Esophagus squamous epithelium (tissue), 4 donors: ENCODE results near the gene FUBP3.

Source experiments
- CTCF ChIP-seq, 6 experiments: fragments of 450-650 bp in 4 of 6; fragments of 200-600 bp in 2 of 6; sonication (generic) in 2 of 6; IDR thresholded peaks; one replicate each; pipeline ENCODE4 v1.5.1; 2016 to 2019; ENCODE audit warnings: antibody characterized with exemption in 6 of 6, mild to moderate bottlenecking in 4 of 6, moderate library complexity in 4 of 6
- POLR2A ChIP-seq, 4 donors: fragments of 450-650 bp; IDR thresholded peaks; one replicate each; pipeline ENCODE4 v1.6.1; 2017; ENCODE audit warnings: antibody characterized with exemption in 4 of 4, mild to moderate bottlenecking in 4 of 4, moderate library complexity in 3 of 4

- TF ChIP-seq CTCF (IDR thresholded peaks at IDR 0.05) (no peak), POLR2A (IDR thresholded peaks at IDR 0.05) (no peak)
Measured at GRCh38 chr9:130579738-130580463, 524 bp downstream of the FUBP3 start.
